ENCODE data around the gene CTXND1. TPM values are rescaled to one million over a fixed set of nuclear protein-coding genes. Genes with fewer than 3 reads are reported as not detected.
A peak's percentile ranks its signal among the peaks of the same experiment; 100 is the strongest.

The CTXND1 gene
- total and polyA plus RNA-seq, 2 of the 13 experiments (the other 11 are each of a cell fraction or from before 2014, with no cell fraction given), result 1.2 to 2.1 TPM

DNA sequence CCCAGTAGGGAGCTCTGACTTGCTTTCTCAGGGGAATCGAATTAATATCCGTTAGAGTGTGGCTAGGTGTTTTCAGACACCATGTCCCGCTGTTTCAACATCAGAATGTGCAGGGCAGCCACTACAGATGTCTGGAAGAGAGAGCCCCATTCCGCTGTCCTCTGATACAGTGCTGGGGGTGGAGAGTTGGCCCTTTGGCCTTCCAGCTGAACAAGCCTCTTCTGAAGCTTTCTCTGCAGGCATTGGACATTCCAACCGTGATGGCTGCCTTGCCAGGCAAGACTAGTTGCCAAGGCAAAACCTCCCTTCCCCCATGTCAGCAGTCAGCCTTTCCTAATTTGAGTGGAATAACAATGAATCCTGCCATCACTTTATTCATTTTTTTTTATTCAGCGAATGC is 97.7 kb downstream of the CTXND1 start (continued):
- TF ChIP-seq, protein P1, sequence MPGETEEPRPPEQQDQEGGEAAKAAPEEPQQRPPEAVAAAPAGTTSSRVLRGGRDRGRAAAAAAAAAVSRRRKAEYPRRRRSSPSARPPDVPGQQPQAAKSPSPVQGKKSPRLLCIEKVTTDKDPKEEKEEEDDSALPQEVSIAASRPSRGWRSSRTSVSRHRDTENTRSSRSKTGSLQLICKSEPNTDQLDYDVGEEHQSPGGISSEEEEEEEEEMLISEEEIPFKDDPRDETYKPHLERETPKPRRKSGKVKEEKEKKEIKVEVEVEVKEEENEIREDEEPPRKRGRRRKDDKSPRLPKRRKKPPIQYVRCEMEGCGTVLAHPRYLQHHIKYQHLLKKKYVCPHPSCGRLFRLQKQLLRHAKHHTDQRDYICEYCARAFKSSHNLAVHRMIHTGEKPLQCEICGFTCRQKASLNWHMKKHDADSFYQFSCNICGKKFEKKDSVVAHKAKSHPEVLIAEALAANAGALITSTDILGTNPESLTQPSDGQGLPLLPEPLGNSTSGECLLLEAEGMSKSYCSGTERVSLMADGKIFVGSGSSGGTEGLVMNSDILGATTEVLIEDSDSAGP (CRISPR knock-in tag; IDR thresholded peaks at IDR 0.05; ENCODE audit: borderline replicate concordance), result 0 out of 2 replicates have a peak, but pooled peaks have one; percentile 13
- TF ChIP-seq, protein P2, sequence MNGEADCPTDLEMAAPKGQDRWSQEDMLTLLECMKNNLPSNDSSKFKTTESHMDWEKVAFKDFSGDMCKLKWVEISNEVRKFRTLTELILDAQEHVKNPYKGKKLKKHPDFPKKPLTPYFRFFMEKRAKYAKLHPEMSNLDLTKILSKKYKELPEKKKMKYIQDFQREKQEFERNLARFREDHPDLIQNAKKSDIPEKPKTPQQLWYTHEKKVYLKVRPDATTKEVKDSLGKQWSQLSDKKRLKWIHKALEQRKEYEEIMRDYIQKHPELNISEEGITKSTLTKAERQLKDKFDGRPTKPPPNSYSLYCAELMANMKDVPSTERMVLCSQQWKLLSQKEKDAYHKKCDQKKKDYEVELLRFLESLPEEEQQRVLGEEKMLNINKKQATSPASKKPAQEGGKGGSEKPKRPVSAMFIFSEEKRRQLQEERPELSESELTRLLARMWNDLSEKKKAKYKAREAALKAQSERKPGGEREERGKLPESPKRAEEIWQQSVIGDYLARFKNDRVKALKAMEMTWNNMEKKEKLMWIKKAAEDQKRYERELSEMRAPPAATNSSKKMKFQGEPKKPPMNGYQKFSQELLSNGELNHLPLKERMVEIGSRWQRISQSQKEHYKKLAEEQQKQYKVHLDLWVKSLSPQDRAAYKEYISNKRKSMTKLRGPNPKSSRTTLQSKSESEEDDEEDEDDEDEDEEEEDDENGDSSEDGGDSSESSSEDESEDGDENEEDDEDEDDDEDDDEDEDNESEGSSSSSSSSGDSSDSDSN (CRISPR knock-in tag; IDR thresholded peaks at IDR 0.05), result no peak
- TF ChIP-seq CENPBD1 (CRISPR knock-in tag; IDR thresholded peaks at IDR 0.05; ENCODE audit: borderline replicate concordance, low read depth) (no peak), SAP130 (CRISPR knock-in tag; IDR thresholded peaks at IDR 0.05; ENCODE audit: low read depth) (peak; percentile 29; the same call in 1 of the 2 replicates), ZNF766 (CRISPR knock-in tag; IDR thresholded peaks at IDR 0.05; ENCODE audit: borderline replicate concordance) (no peak), ZNF17 (CRISPR knock-in tag; IDR thresholded peaks at IDR 0.05) (no peak), CEBPG (CRISPR knock-in tag; IDR thresholded peaks at IDR 0.05) (0 out of 2 replicates have a peak, but pooled peaks have one; percentile 9), HNF4A (CRISPR knock-in tag; IDR thresholded peaks at IDR 0.05) (peak; percentile 40; the same call in 1 of the 2 replicates), NR2F1 (CRISPR knock-in tag; IDR thresholded peaks at IDR 0.05) (0 out of 4 replicates have a peak, but pooled peaks of 1 of the 2 experiments have one; percentile 15), ZNF281 (CRISPR knock-in tag; IDR thresholded peaks at IDR 0.05; ENCODE audit: borderline replicate concordance) (peak; percentile 62; the same call in 1 of the 2 replicates), ZNF891 (CRISPR knock-in tag; IDR thresholded peaks at IDR 0.05) (no peak), PATZ1 (CRISPR knock-in tag; IDR thresholded peaks at IDR 0.05) (peak; percentile 32; the same call in 1 of the 2 replicates), ZFP37 (CRISPR knock-in tag; IDR thresholded peaks at IDR 0.05; ENCODE audit: borderline replicate concordance) (no peak), NR2F6 (IDR thresholded peaks at IDR 0.05) (peak; percentile 38; the same call in 1 of the 2 replicates), NR2F6 (CRISPR knock-in tag; IDR thresholded peaks at IDR 0.05) (no peak)
- TF ChIP-seq, protein P3, sequence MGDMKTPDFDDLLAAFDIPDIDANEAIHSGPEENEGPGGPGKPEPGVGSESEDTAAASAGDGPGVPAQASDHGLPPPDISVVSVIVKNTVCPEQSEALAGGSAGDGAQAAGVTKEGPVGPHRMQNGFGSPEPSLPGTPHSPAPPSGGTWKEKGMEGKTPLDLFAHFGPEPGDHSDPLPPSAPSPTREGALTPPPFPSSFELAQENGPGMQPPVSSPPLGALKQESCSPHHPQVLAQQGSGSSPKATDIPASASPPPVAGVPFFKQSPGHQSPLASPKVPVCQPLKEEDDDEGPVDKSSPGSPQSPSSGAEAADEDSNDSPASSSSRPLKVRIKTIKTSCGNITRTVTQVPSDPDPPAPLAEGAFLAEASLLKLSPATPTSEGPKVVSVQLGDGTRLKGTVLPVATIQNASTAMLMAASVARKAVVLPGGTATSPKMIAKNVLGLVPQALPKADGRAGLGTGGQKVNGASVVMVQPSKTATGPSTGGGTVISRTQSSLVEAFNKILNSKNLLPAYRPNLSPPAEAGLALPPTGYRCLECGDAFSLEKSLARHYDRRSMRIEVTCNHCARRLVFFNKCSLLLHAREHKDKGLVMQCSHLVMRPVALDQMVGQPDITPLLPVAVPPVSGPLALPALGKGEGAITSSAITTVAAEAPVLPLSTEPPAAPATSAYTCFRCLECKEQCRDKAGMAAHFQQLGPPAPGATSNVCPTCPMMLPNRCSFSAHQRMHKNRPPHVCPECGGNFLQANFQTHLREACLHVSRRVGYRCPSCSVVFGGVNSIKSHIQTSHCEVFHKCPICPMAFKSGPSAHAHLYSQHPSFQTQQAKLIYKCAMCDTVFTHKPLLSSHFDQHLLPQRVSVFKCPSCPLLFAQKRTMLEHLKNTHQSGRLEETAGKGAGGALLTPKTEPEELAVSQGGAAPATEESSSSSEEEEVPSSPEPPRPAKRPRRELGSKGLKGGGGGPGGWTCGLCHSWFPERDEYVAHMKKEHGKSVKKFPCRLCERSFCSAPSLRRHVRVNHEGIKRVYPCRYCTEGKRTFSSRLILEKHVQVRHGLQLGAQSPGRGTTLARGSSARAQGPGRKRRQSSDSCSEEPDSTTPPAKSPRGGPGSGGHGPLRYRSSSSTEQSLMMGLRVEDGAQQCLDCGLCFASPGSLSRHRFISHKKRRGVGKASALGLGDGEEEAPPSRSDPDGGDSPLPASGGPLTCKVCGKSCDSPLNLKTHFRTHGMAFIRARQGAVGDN (CRISPR knock-in tag; IDR thresholded peaks at IDR 0.05), result peak; percentile 20; the same call in 1 of the 2 replicates

Measured in HepG2 (cell line).